ENCODE measurements around the gene MECR. TPM values are rescaled to one million over a fixed set of nuclear protein-coding genes. Genes with fewer than 3 reads are reported as not detected.

The MECR gene
- total and polyA plus RNA-seq, 10 of the 15 experiments (the other 5 are each of a cell fraction or from before 2014, with no cell fraction given): 7.6 to 66.3 (median 38.7) TPM

- TF ChIP-seq CEBPB (IDR thresholded peaks at IDR 0.05; ENCODE audit: borderline replicate concordance in 1 of 2, low read depth in 2 of 2, low read length in 2 of 2): no peak
- TF ChIP-seq E2F8 (IDR thresholded peaks at IDR 0.05; ENCODE audit: low read depth, partially characterized antibody): no peak
- no peak for TF ChIP-seq SIX5 (IDR thresholded peaks at IDR 0.05; ENCODE audit: low read depth, low read length, severe bottlenecking)
- TF ChIP-seq NRF1 (conservative IDR thresholded peaks at IDR 0.05; ENCODE audit: low read depth, low read length): no peak
- TF ChIP-seq SPI1 (IDR thresholded peaks at IDR 0.05; ENCODE audit: borderline replicate concordance, insufficient read depth, low read depth, low read length): no peak
- no peak for TF ChIP-seq ATF2 (IDR thresholded peaks at IDR 0.05; ENCODE audit: low read length)
- no peak for TF ChIP-seq STAT1 (conservative IDR thresholded peaks at IDR 0.05)
- no peak for TF ChIP-seq CBFB (IDR thresholded peaks at IDR 0.05; ENCODE audit: low read depth)
Observed at GRCh38 chr1:29240400-29240837, 9.7 kb upstream of the MECR start (continued).

GRCh38 chr1:29239142-29239541 is 8.4 kb upstream of the MECR start:
- Histone ChIP-seq H3K4me3 (no peak overlapping the region), H3K79me2 (ENCODE audit: control insufficient read depth, insufficient read depth, low read length) (no peaks in the 10 kb centered on the region), H3K27me3 (replicated peaks in 1 of 2; ENCODE audit: control insufficient read depth in 2 of 2, insufficient read depth in 2 of 2, low read length in 1 of 2) (peaks cover 10 to 21% of the 10 kb centered on the region in 2 experiments), H3K9me3 (replicated peaks; ENCODE audit: control insufficient read depth, insufficient read depth, low read length) (no peaks in the 10 kb centered on the region), H4K20me1 (ENCODE audit: control insufficient read depth, insufficient read depth) (no peaks in the 10 kb centered on the region), H3K27ac (ENCODE audit: control insufficient read depth, insufficient read depth) (no peak overlapping the region), H3K4me1 (ENCODE audit: control insufficient read depth, insufficient read depth, low read length) (peaks cover 8% of the 10 kb centered on the region), H3K9ac (ENCODE audit: control insufficient read depth, insufficient read depth, low read length) (no peak overlapping the region), H2AFZ (ENCODE audit: control insufficient read depth, low read depth, low read length) (no peak overlapping the region), H3K4me2 (ENCODE audit: control insufficient read depth, insufficient read depth) (no peak overlapping the region), H3K36me3 (ENCODE audit: control insufficient read depth in 2 of 2, insufficient read depth in 2 of 2, low read length in 1 of 2) (no peaks in the 10 kb centered on the region)
- no TSS peak for BruUV-seq (replicated peaks)
- no peak for FAIRE-seq
- ChIA-PET CTCF (interaction anchor here (1.0 kb wide), 1 partner anchor 9 kb away, joined by 3 read pairs; no protein-coding TSS in a partner anchor), SMC1A (ENCODE audit: uncharacterized antibody, unreplicated experiment) (no interaction called here), POLR2A (no interaction called here), RAD21 (ENCODE audit: unreplicated experiment) (no interaction called here)
- intact Hi-C loops (cut with micrococcal nuclease; ENCODE audit: unreplicated experiment) (loop anchor here (5.0 kb wide), 1 partner anchor 868 kb away; no protein-coding TSS in a partner anchor), in situ Hi-C loops (cut with MboI) (loop anchor here (5.0 to 10.0 kb wide), 2 partner anchors 1468 to 1676 kb away; no protein-coding TSS in a partner anchor)
- 42% methylated on average over 7 of the region's 7 CpGs for WGBS (ENCODE audit: insufficient coverage, insufficient replicate concordance, low lambda C conversion rate, missing lambda C conversion rate)
- DNase-seq (ENCODE audit: low read depth, low spot score): no peak
- no peak for ATAC-seq
- no peak for TF ChIP-seq SRF (IDR thresholded peaks at IDR 0.05; ENCODE audit: low read depth in 2 of 2, low read length in 2 of 2)
- no peak for TF ChIP-seq RAD21 (IDR thresholded peaks at IDR 0.05; ENCODE audit: insufficient read depth, low read depth, low read length)
- TF ChIP-seq BCLAF1 (IDR thresholded peaks at IDR 0.05): no peak
- TF ChIP-seq ZNF622 (IDR thresholded peaks at IDR 0.05): no peak
- no peak for TF ChIP-seq BCL11A (IDR thresholded peaks at IDR 0.05; ENCODE audit: low read depth, low read length)
- TF ChIP-seq DPF2 (IDR thresholded peaks at IDR 0.05): no peak
